PC-3 (cell line): ENCODE measurements around the gene MID1.

Experiments
- EZH2 ChIP-seq: fragments of 300-600 bp; sonication (generic); IDR thresholded peaks from one replicate; pipeline ENCODE4 v1.6.1; 2017; ENCODE audit warnings: antibody characterized with exemption, mild to moderate bottlenecking, low read length; ENCODE audit not compliant: unreplicated experiment
- TF ChIP-seq, protein P1 (sequence below): fragments of 300-600 bp; sonication (generic); conservative IDR thresholded peaks from 2 replicates; pipeline ENCODE4 v1.5.1; 2017; ENCODE audit warnings: antibody characterized with exemption, low read depth, mild to moderate bottlenecking, low read length

DNA sequence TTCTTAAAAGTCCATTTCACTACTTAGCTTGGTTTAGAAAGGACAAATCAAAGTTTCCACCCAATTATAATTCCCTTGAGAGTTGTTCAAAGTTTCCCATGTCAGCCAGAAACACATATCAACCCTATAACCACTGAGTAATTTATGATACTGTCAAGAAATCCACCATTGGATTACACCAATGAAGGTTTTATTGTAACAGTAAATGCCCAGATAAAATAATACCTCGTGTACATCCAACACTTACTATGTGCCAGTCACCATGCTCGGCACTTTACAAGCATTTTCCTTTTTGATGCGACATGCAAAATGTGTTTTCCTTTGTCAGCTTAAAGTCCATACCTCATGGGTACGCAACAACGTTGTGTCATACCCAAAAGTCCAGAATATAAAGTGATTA is 64.0 kb downstream of the MID1 start:
- TF ChIP-seq, protein P1, sequence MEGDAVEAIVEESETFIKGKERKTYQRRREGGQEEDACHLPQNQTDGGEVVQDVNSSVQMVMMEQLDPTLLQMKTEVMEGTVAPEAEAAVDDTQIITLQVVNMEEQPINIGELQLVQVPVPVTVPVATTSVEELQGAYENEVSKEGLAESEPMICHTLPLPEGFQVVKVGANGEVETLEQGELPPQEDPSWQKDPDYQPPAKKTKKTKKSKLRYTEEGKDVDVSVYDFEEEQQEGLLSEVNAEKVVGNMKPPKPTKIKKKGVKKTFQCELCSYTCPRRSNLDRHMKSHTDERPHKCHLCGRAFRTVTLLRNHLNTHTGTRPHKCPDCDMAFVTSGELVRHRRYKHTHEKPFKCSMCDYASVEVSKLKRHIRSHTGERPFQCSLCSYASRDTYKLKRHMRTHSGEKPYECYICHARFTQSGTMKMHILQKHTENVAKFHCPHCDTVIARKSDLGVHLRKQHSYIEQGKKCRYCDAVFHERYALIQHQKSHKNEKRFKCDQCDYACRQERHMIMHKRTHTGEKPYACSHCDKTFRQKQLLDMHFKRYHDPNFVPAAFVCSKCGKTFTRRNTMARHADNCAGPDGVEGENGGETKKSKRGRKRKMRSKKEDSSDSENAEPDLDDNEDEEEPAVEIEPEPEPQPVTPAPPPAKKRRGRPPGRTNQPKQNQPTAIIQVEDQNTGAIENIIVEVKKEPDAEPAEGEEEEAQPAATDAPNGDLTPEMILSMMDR = no peak
- no peak for TF ChIP-seq EZH2
